ENCODE data around the gene ASB18. TPM values are rescaled to one million over a fixed set of nuclear protein-coding genes. Genes with fewer than 3 reads are reported as not detected.
A peak's percentile ranks its signal among the peaks of the same experiment; 100 is the strongest.

ASB18 gene
- total and polyA plus RNA-seq, 8 donors = not detected

DNA sequence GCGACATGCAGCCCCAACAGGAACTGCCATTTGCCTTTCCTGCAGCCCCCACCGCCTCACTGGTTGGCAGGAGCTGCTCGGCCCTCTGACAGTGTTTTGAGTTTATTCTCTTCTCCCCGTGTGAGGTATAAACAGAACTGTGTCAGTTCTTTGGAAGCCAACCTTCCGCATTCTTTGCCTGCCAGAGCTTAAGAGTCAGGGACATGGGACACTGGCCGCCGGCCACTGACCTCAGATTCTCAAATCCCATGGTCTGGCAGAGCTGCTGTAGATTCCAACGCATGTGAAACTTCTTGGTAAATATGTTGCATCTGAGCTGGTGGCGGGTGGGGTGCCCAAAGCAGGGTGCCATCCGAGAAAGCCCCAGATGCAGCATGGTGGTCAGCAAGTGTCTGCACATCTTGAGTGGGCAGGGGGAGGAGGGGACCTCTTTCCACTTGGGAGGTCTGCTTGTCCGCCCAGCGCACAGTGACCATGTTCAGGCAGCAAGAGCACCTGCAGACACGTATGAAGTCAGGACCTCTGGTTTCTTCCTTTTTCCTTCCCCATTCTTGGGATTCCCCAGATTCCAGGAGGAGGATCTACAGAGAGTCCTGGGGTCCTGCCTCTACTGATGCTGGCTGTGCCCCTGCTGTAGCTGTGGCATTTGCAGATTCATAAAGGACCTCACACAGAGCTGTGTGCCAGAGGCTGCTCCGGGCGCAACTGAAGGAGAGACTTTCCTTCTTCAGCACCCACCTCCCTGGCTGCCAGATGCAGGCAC is 23.8 kb downstream of the ASB18 start:
- WGBS, 2 donors = 40 to 42% methylated on average over 15 of the region's 15 CpGs

DNA sequence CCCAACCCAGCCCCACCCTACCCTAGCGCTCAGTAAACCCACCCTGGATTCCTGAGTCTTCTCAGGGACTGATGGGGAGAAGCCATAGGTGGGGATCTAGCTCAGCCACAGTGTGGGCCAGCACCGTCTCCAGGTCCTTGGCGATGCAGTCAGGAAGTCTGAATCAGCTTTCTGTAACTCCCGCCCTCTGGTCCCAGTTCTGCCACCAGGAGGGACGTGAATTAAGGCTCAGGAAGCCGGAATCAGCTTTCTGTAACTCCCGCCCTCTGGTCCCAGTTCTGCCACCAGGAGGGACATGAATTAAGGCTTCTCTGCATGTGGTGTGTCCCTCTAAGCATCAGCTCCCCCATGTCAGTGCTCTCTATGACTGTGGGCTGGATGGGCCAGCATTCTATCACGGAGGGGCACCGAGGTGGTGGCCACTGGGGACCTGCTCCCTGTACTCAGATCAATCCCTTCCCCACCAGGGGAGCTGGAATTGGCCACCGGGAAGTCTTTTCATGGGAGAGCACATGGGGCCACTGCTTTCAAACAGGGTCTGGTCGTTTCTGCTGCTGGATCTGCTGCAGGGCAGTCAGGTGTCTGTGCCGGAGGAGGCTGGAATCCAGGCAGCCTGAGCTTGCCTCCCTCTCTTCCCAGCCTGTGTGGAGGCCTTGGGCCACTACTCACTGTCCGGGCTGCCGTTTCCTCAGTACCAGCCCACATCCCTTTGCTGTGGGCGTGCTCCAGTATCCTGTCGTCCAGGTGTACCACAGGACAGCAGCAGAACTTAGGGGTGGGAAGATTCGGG is 24.7 kb downstream of the ASB18 start:
- TF ChIP-seq, protein P1, sequence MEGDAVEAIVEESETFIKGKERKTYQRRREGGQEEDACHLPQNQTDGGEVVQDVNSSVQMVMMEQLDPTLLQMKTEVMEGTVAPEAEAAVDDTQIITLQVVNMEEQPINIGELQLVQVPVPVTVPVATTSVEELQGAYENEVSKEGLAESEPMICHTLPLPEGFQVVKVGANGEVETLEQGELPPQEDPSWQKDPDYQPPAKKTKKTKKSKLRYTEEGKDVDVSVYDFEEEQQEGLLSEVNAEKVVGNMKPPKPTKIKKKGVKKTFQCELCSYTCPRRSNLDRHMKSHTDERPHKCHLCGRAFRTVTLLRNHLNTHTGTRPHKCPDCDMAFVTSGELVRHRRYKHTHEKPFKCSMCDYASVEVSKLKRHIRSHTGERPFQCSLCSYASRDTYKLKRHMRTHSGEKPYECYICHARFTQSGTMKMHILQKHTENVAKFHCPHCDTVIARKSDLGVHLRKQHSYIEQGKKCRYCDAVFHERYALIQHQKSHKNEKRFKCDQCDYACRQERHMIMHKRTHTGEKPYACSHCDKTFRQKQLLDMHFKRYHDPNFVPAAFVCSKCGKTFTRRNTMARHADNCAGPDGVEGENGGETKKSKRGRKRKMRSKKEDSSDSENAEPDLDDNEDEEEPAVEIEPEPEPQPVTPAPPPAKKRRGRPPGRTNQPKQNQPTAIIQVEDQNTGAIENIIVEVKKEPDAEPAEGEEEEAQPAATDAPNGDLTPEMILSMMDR (IDR thresholded peaks at IDR 0.05) = no peak
- Histone ChIP-seq H3K27me3 (peaks cover 0 to 21% (median 3%) of the 10 kb centered on the region in 4 donors), H3K36me3 (no peaks in the 10 kb centered on the region), H3K9me3 (no peaks in the 10 kb centered on the region), H3K4me3 (no peak overlapping the region), H3K27ac (peak overlapping the region; percentile 35 to 60 (median 48)), H3K4me1 (no peaks in the 10 kb centered on the region)
- DNase-seq (no peak), ATAC-seq (peak in 1 of 4 donors; percentile 27), FAIRE-seq (no peak)
- 51 to 54% methylated on average over 17 of the region's 17 CpGs for WGBS, 2 donors
- intact Hi-C loops (cut with DNase I) = no loop called here

More for the DNA sequence above, 23.8 kb downstream of the ASB18 start:
- FAIRE-seq (no peak), ATAC-seq (peak; percentile 76 to 86 (median 82)), DNase-seq (peak in 3 of 6 donors; percentile 14 to 54 (median 42))
- Histone ChIP-seq H3K36me3 (no peaks in the 10 kb centered on the region), H3K4me3 (no peak overlapping the region), H3K9me3 (no peaks in the 10 kb centered on the region), H3K4me1 (no peaks in the 10 kb centered on the region), H3K27ac (peak overlapping the region; percentile 35 to 60 (median 48)), H3K27me3 (peaks cover 0 to 11% (median 0%) of the 10 kb centered on the region in 4 donors)
- TF ChIP-seq, protein P1 (IDR thresholded peaks at IDR 0.05) = no peak
- intact Hi-C loops (cut with DNase I) = no loop called here

DNA sequence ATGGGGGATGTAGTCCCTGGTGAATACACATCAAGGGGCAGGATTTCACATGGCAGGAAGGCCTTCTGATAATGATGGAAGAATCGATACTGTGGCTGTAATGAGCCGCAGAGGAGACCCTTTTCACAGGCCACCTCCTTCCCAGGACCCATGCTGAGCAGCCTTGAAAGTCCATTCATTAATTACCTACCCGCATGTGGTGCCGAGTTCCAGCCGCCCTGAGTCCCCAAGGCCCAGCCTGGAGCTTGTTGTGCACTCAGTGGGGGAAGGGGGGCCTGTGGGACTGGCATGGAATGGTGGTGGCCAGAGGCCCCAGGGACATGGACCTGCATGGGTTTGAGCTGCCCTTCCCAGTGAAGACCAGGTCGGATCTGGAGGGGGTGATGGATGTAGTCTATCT is 25.5 kb downstream of the ASB18 start:
- Histone ChIP-seq H3K4me1 (no peaks in the 10 kb centered on the region), H3K27ac (no peak overlapping the region), H3K27me3 (peaks cover 0 to 26% (median 3%) of the 10 kb centered on the region in 4 donors), H3K36me3 (no peaks in the 10 kb centered on the region), H3K4me3 (no peak overlapping the region), H3K9me3 (no peaks in the 10 kb centered on the region)
- TF ChIP-seq, protein P1 (IDR thresholded peaks at IDR 0.05) = no peak
- FAIRE-seq (no peak), ATAC-seq (no peak), DNase-seq (no peak)
- intact Hi-C loops (cut with DNase I) = no loop called here
- WGBS, 2 donors = 44 to 54% methylated on average over 6 of the region's 6 CpGs

DNA sequence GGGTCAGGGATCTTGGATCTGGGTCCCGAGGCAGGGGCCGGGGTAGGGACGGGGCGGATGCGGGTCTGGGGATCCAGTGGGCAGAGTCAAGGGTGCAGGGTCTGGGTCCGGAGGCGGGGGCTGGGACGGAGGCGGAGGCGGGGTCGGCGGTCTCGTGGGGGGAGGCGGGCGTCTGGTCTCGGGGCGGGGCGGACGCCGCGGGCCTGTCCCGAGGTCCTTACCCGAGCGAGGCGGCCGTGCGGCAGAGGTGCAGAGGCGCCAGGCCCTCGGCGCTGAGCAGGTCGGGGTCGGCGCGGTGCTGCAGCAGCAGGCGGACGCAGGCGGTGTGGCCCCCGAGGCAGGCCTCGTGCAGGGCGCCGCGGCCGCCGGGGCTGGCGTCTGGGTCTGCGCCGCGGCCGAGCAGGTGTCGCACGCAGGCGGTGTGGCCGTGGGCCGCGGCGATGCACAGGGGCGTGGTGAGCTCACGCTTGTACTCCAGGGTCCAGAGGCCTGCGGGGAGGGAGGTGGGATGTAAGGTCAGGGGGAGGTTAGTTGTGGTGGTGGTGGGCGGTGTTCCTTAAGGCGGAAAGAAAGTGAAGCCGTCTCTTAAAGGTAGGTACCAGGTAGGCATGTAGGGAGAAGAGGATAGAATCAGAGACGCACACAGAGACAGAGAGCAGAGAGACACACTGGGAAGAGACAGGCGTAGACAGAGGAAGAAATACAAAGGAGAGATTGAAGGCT is 26.6 kb downstream of the ASB18 start:
- ATAC-seq (no peak), FAIRE-seq (no peak), DNase-seq (no peak)
- Histone ChIP-seq H3K9me3 (peaks cover 0 to 4% (median 0%) of the 10 kb centered on the region in 4 donors), H3K27me3 (peaks cover 0 to 37% (median 3%) of the 10 kb centered on the region in 4 donors), H3K4me3 (no peak overlapping the region), H3K4me1 (no peaks in the 10 kb centered on the region), H3K36me3 (no peaks in the 10 kb centered on the region), H3K27ac (no peak overlapping the region)
- WGBS, 2 donors = 14 to 16% methylated on average over 54 to 64 of the region's 64 CpGs
- TF ChIP-seq, protein P1 (IDR thresholded peaks at IDR 0.05) = no peak
- intact Hi-C loops (cut with DNase I) = no loop called here

All from pancreas (tissue), 10 donors.